Measurements from ENCODE around the gene SUGCT.

Gene SUGCT

GRCh38 chr7:40655426-40655825, 520.6 kb downstream of the SUGCT start:
- H3K9me2 ChIP-seq (replicated peaks; ENCODE audit: low read depth, low read length) = no peaks in the 10 kb centered on the region
- H3F3A ChIP-seq (ENCODE audit: low read depth) = no peaks in the 10 kb centered on the region
- no peak overlapping the region for H3K4me3 ChIP-seq (ENCODE audit: low read length, poor library complexity, severe bottlenecking)
- H2AFZ ChIP-seq (ENCODE audit: low read length) = no peak overlapping the region
- H3K27me3 ChIP-seq (ENCODE audit: insufficient read depth, low read length, poor library complexity, severe bottlenecking) = no peaks in the 10 kb centered on the region
- H3K9me3 ChIP-seq (ENCODE audit: insufficient read depth, low read depth, low read length) = no peaks in the 10 kb centered on the region
- H3K4me1 ChIP-seq (ENCODE audit: insufficient read depth, low read length, poor library complexity, severe bottlenecking) = no peaks in the 10 kb centered on the region
- H3K36me3 ChIP-seq (ENCODE audit: insufficient read depth, low read length) = no peaks in the 10 kb centered on the region
- H4K20me1 ChIP-seq (ENCODE audit: insufficient read depth, low read length, poor library complexity, severe bottlenecking) = no peaks in the 10 kb centered on the region
- H3K4me2 ChIP-seq (ENCODE audit: low read depth, low read length, poor library complexity, severe bottlenecking) = no peak overlapping the region
- TF ChIP-seq EZH2phosphoT487 (IDR thresholded peaks at IDR 0.05; ENCODE audit: borderline replicate concordance) (no peak), CTCF (conservative IDR thresholded peaks at IDR 0.05; ENCODE audit: low read length) (no peak)
- H3K9ac ChIP-seq (ENCODE audit: low read depth, low read length, poor library complexity, severe bottlenecking) = no peak overlapping the region
- H3K79me2 ChIP-seq (ENCODE audit: insufficient read depth, low read length) = no peaks in the 10 kb centered on the region

- TF ChIP-seq EZH2phosphoT487 (IDR thresholded peaks at IDR 0.05; ENCODE audit: borderline replicate concordance) = no peak
- no peak for TF ChIP-seq CTCF (conservative IDR thresholded peaks at IDR 0.05; ENCODE audit: low read length)
- no peaks in the 10 kb centered on the region for H3K9me3 ChIP-seq (ENCODE audit: insufficient read depth, low read depth, low read length)
- H3K4me1 ChIP-seq (ENCODE audit: insufficient read depth, low read length, poor library complexity, severe bottlenecking) = no peaks in the 10 kb centered on the region
- H3K4me2 ChIP-seq (ENCODE audit: low read depth, low read length, poor library complexity, severe bottlenecking) = no peak overlapping the region
- H2AFZ ChIP-seq (ENCODE audit: low read length) = no peak overlapping the region
- H3K36me3 ChIP-seq (ENCODE audit: insufficient read depth, low read length) = no peaks in the 10 kb centered on the region
- H3K4me3 ChIP-seq (ENCODE audit: low read length, poor library complexity, severe bottlenecking) = no peak overlapping the region
- no peaks in the 10 kb centered on the region for H4K20me1 ChIP-seq (ENCODE audit: insufficient read depth, low read length, poor library complexity, severe bottlenecking)
- no peaks in the 10 kb centered on the region for H3K79me2 ChIP-seq (ENCODE audit: insufficient read depth, low read length)
- H3F3A ChIP-seq (ENCODE audit: low read depth) = no peaks in the 10 kb centered on the region
- no peaks in the 10 kb centered on the region for H3K9me2 ChIP-seq (replicated peaks; ENCODE audit: low read depth, low read length)
- H3K27me3 ChIP-seq (ENCODE audit: insufficient read depth, low read length, poor library complexity, severe bottlenecking) = no peaks in the 10 kb centered on the region
- H3K9ac ChIP-seq (ENCODE audit: low read depth, low read length, poor library complexity, severe bottlenecking) = no peak overlapping the region
These were observed 521.5 kb downstream of the SUGCT start for GRCh38 chr7:40656349-40656748.

- no peaks in the 10 kb centered on the region for H4K20me1 ChIP-seq (ENCODE audit: insufficient read depth, low read length, poor library complexity, severe bottlenecking)
- no peak overlapping the region for H3K9ac ChIP-seq (ENCODE audit: low read depth, low read length, poor library complexity, severe bottlenecking)
- H3K9me3 ChIP-seq (ENCODE audit: insufficient read depth, low read depth, low read length) = no peaks in the 10 kb centered on the region
- H3K27me3 ChIP-seq (ENCODE audit: insufficient read depth, low read length, poor library complexity, severe bottlenecking) = no peaks in the 10 kb centered on the region
- no peaks in the 10 kb centered on the region for H3F3A ChIP-seq (ENCODE audit: low read depth)
- no peaks in the 10 kb centered on the region for H3K9me2 ChIP-seq (replicated peaks; ENCODE audit: low read depth, low read length)
- no peak overlapping the region for H2AFZ ChIP-seq (ENCODE audit: low read length)
- no peak overlapping the region for H3K4me2 ChIP-seq (ENCODE audit: low read depth, low read length, poor library complexity, severe bottlenecking)
- no peaks in the 10 kb centered on the region for H3K79me2 ChIP-seq (ENCODE audit: insufficient read depth, low read length)
- no peaks in the 10 kb centered on the region for H3K36me3 ChIP-seq (ENCODE audit: insufficient read depth, low read length)
- H3K4me3 ChIP-seq (ENCODE audit: low read length, poor library complexity, severe bottlenecking) = no peak overlapping the region
- H3K4me1 ChIP-seq (ENCODE audit: insufficient read depth, low read length, poor library complexity, severe bottlenecking) = no peaks in the 10 kb centered on the region
- TF ChIP-seq EZH2phosphoT487 (IDR thresholded peaks at IDR 0.05; ENCODE audit: borderline replicate concordance) = no peak
- TF ChIP-seq CTCF (conservative IDR thresholded peaks at IDR 0.05; ENCODE audit: low read length) = no peak
These were observed 523.9 kb downstream of the SUGCT start for GRCh38 chr7:40658729-40659128.
